Liver (tissue), 3 donors: Measurements from ENCODE around the gene KCND2.

Experiments
- ATF3 ChIP-seq: IDR thresholded peaks from 2 replicates; pipeline ENCODE4 v1.6.1; 2016; ENCODE audit warnings: antibody characterized with exemption
- CTCF ChIP-seq: fragments of 150-350 bp; IDR thresholded peaks from 2 replicates; pipeline ENCODE4 v1.5.1; 2017; ENCODE audit warnings: improper control_type of control experiment, low read depth, low read length; ENCODE audit not compliant: missing input control
- EGR1 ChIP-seq, 2 donors: IDR thresholded peaks; 2 replicates each; pipeline ENCODE4 v1.6.1; 2016 to 2018; ENCODE audit warnings: antibody characterized with exemption in 2 of 2, low read depth in 2 of 2
- FOXA1 ChIP-seq: IDR thresholded peaks from 2 replicates; pipeline ENCODE4 v1.6.1; 2016; ENCODE audit warnings: antibody characterized with exemption
- HNF4G ChIP-seq: IDR thresholded peaks from 2 replicates; pipeline ENCODE4 v1.6.1; 2016; ENCODE audit warnings: antibody characterized with exemption
- JUND ChIP-seq, 2 donors: IDR thresholded peaks; 2 replicates each; pipeline ENCODE4 v1.6.1; 2016; ENCODE audit warnings: antibody characterized with exemption in 2 of 2
- MAX ChIP-seq: IDR thresholded peaks from 2 replicates; pipeline ENCODE4 v1.6.1; 2016; ENCODE audit warnings: antibody characterized with exemption
- NR2F2 ChIP-seq: IDR thresholded peaks from 2 replicates; pipeline ENCODE4 v1.6.1; 2016; ENCODE audit warnings: antibody characterized with exemption
- RAD21 ChIP-seq, 2 donors: IDR thresholded peaks; 2 replicates each; pipeline ENCODE4 v1.6.1; 2016; ENCODE audit warnings: antibody characterized with exemption in 2 of 2, mild to moderate bottlenecking in 2 of 2
- RXRA ChIP-seq, 2 donors: IDR thresholded peaks; 2 replicates each; pipeline ENCODE4 v1.6.1; 2017 to 2018; ENCODE audit warnings: antibody characterized with exemption in 2 of 2, mild to moderate bottlenecking in 1 of 2
- SP1 ChIP-seq: IDR thresholded peaks from 2 replicates; pipeline ENCODE4 v1.6.1; 2018; ENCODE audit warnings: antibody characterized with exemption, mild to moderate bottlenecking
- TAF1 ChIP-seq: conservative IDR thresholded peaks from 2 replicates; pipeline ENCODE4 v1.6.1; 2016; ENCODE audit warnings: antibody characterized with exemption, mild to moderate bottlenecking
- YY1 ChIP-seq: IDR thresholded peaks from 2 replicates; pipeline ENCODE4 v1.6.1; 2016; ENCODE audit warnings: antibody characterized with exemption, mild to moderate bottlenecking
- TF ChIP-seq, protein P1 (sequence below): IDR thresholded peaks from 2 replicates; pipeline ENCODE4 v1.6.1; 2016; ENCODE audit warnings: antibody characterized with exemption, mild to moderate bottlenecking
- donor health status: healthy.
- donor health status: healthy.

GRCh38 chr7:120741371-120742042, 468.5 kb downstream of the KCND2 start:
- TF ChIP-seq MAX: no peak
- TF ChIP-seq CTCF: no peak
- no peak for TF ChIP-seq EGR1 (IDR thresholded peaks at IDR 0.05; ENCODE audit: low read depth in 2 of 2)
- no peak for TF ChIP-seq HNF4G
- no peak for TF ChIP-seq JUND (IDR thresholded peaks at IDR 0.05)
- no peak for TF ChIP-seq YY1
- no peak for TF ChIP-seq NR2F2
- TF ChIP-seq FOXA1: no peak
- TF ChIP-seq ATF3: no peak
- TF ChIP-seq RXRA (IDR thresholded peaks at IDR 0.05): no peak
- TF ChIP-seq RAD21 (IDR thresholded peaks at IDR 0.05): no peak
- no peak for TF ChIP-seq TAF1
- TF ChIP-seq, protein P1, sequence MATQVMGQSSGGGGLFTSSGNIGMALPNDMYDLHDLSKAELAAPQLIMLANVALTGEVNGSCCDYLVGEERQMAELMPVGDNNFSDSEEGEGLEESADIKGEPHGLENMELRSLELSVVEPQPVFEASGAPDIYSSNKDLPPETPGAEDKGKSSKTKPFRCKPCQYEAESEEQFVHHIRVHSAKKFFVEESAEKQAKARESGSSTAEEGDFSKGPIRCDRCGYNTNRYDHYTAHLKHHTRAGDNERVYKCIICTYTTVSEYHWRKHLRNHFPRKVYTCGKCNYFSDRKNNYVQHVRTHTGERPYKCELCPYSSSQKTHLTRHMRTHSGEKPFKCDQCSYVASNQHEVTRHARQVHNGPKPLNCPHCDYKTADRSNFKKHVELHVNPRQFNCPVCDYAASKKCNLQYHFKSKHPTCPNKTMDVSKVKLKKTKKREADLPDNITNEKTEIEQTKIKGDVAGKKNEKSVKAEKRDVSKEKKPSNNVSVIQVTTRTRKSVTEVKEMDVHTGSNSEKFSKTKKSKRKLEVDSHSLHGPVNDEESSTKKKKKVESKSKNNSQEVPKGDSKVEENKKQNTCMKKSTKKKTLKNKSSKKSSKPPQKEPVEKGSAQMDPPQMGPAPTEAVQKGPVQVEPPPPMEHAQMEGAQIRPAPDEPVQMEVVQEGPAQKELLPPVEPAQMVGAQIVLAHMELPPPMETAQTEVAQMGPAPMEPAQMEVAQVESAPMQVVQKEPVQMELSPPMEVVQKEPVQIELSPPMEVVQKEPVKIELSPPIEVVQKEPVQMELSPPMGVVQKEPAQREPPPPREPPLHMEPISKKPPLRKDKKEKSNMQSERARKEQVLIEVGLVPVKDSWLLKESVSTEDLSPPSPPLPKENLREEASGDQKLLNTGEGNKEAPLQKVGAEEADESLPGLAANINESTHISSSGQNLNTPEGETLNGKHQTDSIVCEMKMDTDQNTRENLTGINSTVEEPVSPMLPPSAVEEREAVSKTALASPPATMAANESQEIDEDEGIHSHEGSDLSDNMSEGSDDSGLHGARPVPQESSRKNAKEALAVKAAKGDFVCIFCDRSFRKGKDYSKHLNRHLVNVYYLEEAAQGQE: no peak
- TF ChIP-seq SP1: no peak
